Esophagus (tissue), 2 donors: ENCODE data around the gene B3GNT7. TPM values are rescaled to one million over a fixed set of nuclear protein-coding genes. Genes with fewer than 3 reads are reported as not detected.
"Not testable (repeated sequence)": the region's sequence is repeated elsewhere in the genome, so short reads cannot be mapped to it uniquely, and the experiment has no call there.

Experiments used
- H3K27ac ChIP-seq, 2 donors: one replicate each; pipeline ENCODE4 v1.5.1; 2013; ENCODE audit warnings: low read depth in 2 of 2, mild to moderate bottlenecking in 2 of 2, inconsistent platforms in 1 of 2, low read length in 1 of 2, moderate library complexity in 1 of 2
- H3K27me3 ChIP-seq, 2 donors: one replicate each; pipeline ENCODE4 v1.6.1; 2013; ENCODE audit warnings: low read length in 2 of 2, control low read depth in 1 of 2, mild to moderate bottlenecking in 1 of 2; ENCODE audit not compliant: insufficient read depth in 2 of 2, control insufficient read depth in 1 of 2
- H3K36me3 ChIP-seq, 2 donors: one replicate each; pipeline ENCODE4 v1.6.1; 2013; ENCODE audit warnings: low read length in 1 of 2; ENCODE audit not compliant: control insufficient read depth in 2 of 2, insufficient read depth in 2 of 2
- H3K4me1 ChIP-seq, 2 donors: one replicate each; pipeline ENCODE4 v1.6.1; 2013; ENCODE audit warnings: low read length in 1 of 2; ENCODE audit not compliant: control insufficient read depth in 2 of 2, insufficient read depth in 2 of 2
- H3K4me3 ChIP-seq, 2 donors: one replicate each; pipeline ENCODE4 v1.5.1; 2013; ENCODE audit warnings: low read length in 2 of 2, mild to moderate bottlenecking in 2 of 2, low read depth in 1 of 2, moderate library complexity in 1 of 2
- H3K9me3 ChIP-seq, 2 donors: one replicate each; pipeline ENCODE4 v1.6.1; 2013; ENCODE audit warnings: mild to moderate bottlenecking in 2 of 2, low read depth in 1 of 2, low read length in 1 of 2, moderate library complexity in 1 of 2; ENCODE audit not compliant: control insufficient read depth in 2 of 2, insufficient read depth in 1 of 2
- WGBS, 2 donors: extraction: QIAGEN DNeasy Blood & Tissue Kit; methylation state at CpG; one replicate each; pipeline ENCODE4 v1.1.7; 2013; 5-methylcytosine and 5-hydroxymethylcytosine counted together
- polyA plus RNA-seq, 2 donors: library from polyadenylated mRNA; stranded (reverse); fragments of 200-250 nt; gene quantifications; one replicate each; pipeline ENCODE4 v1.2.3, GENCODE V29; 2013
- donor health status: healthy with polysubstance abuse.
- donor health status: Bipolar disorder and iron deficiency.

Gene B3GNT7
- polyA plus RNA-seq, 2 donors = 1.6 to 1.9 TPM

GRCh38 chr2:231373786-231374349 is 21.6 kb upstream of the B3GNT7 start:
- no peaks in the 10 kb centered on the region for H3K4me1 ChIP-seq
- no peaks in the 10 kb centered on the region for H3K36me3 ChIP-seq
- H3K4me3 ChIP-seq = no peak overlapping the region
- H3K27me3 ChIP-seq = no peaks in the 10 kb centered on the region
- no peak overlapping the region for H3K27ac ChIP-seq
- WGBS, 2 donors = 84 to 85% methylated on average over 9 of the region's 9 CpGs
- H3K9me3 ChIP-seq = no peaks in the 10 kb centered on the region

GRCh38 chr2:231374771-231375170 is 20.7 kb upstream of the B3GNT7 start:
- Histone ChIP-seq H3K36me3 (no peaks in the 10 kb centered on the region), H3K9me3 (no peaks in the 10 kb centered on the region), H3K27ac (no peak overlapping the region), H3K4me3 (no peak overlapping the region), H3K4me1 (no peaks in the 10 kb centered on the region), H3K27me3 (no peaks in the 10 kb centered on the region)
- WGBS, 2 donors = 89 to 92% methylated on average over 2 of the region's 2 CpGs

DNA sequence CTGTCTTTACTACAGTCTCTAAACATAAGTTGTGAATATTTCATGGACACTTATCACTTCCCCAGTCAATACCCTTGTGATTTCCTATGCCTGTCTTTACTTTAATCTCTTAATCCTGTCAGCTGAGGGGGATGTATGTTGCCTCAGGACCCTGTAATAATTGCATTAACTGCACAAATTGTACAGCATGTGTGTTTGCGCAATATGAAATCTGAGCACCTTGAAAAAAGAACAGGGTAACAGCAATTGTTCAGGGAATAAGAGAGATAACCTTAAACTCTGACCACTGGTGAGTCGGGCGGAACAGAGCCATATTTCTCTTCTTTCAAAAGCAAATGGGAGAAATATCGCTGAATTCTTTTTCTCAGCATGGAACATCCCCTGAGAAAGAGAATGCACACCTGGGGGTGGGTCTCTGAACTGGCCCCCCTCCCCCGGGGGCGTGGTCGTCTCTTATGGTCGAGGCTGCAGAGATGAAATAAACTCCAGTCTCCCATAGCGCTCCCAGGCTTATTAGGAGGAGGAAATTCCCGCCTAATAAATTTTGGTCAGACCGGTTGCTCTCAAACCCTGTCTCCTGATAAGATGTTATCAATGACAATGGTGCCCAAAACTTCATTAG is 19.4 kb upstream of the B3GNT7 start:
- not testable (repeated sequence) for H3K27me3 ChIP-seq, H3K9me3 ChIP-seq, H3K36me3 ChIP-seq, H3K4me3 ChIP-seq, H3K27ac ChIP-seq, H3K4me1 ChIP-seq
- 50 to 59% methylated on average over 11 of the region's 11 CpGs for WGBS, 2 donors

DNA sequence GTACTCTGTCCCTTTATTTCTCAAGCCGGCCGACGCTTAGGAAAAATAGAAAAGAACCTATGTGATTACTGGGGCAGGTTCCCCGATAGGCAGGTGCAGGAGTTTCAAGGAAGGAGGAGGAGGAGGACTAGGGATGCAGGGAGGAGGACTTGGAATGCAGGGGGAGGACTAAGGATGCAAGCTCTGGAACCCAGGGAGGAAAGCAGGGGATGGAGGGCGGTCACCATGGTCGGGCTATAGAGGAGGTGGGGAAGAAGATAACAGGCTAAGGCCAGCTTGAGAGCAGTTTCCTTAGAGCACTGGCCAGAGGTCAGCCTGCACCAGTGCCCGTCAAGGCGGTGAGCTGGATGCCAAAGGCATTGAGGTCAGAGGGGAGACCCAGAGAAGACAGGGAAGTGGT is 18.7 kb upstream of the B3GNT7 start:
- 80 to 81% methylated on average over 8 of the region's 8 CpGs for WGBS, 2 donors
- Histone ChIP-seq H3K4me1 (no peaks in the 10 kb centered on the region), H3K27ac (no peak overlapping the region), H3K27me3 (no peaks in the 10 kb centered on the region), H3K36me3 (no peaks in the 10 kb centered on the region), H3K4me3 (no peak overlapping the region), H3K9me3 (no peaks in the 10 kb centered on the region)

DNA sequence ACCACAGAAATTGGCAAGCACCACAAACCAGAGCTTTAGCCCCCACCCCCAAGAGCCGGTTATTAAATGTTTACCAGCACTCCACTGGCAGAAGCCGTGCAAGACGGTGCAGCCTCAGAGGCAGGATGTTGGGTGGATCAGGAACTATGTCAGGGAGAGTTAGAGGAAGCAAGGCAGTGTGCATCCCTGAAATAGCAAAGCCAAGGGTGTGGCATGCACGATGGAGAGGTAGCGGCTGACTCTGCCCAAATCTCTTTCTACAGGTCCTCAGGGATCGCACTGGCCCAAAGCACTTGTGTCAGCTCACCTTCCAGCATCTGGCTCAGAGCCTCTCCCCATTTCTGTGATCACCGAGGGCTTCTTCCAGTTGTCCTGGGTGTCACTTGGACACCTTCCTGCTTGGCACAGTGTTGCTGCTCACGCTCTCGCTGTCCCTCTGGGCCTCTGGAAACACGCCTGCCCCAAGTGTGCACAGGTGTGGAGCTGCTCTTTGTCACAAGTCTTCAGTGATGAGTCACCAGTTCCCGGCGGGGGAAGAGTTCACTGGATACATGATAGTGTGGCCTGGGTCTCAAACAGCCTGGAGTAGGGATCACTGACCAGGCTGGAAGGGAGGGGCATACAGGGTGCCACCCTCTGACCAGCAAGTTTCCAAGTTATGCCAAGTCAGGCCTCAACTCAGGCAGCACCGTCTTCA is 17.3 kb upstream of the B3GNT7 start:
- Histone ChIP-seq H3K4me1 (no peaks in the 10 kb centered on the region), H3K27ac (no peak overlapping the region), H3K9me3 (peaks cover 0 to 3% of the 10 kb centered on the region in 2 donors), H3K4me3 (no peak overlapping the region), H3K27me3 (no peaks in the 10 kb centered on the region), H3K36me3 (no peaks in the 10 kb centered on the region)
- WGBS, 2 donors = 49 to 56% methylated on average over 13 of the region's 13 CpGs

- no peaks in the 10 kb centered on the region for H3K4me1 ChIP-seq
- no peaks in the 10 kb centered on the region for H3K27me3 ChIP-seq
- H3K36me3 ChIP-seq = no peaks in the 10 kb centered on the region
- H3K9me3 ChIP-seq = peaks cover 0 to 8% of the 10 kb centered on the region in 2 donors
- 84% methylated on average over 21 of the region's 21 CpGs for WGBS, 2 donors
- no peak overlapping the region for H3K4me3 ChIP-seq
- no peak overlapping the region for H3K27ac ChIP-seq
Measured at GRCh38 chr2:231379266-231380215, 16.0 kb upstream of the B3GNT7 start.

- Histone ChIP-seq H3K36me3 (no peaks in the 10 kb centered on the region), H3K9me3 (peaks cover 0 to 8% of the 10 kb centered on the region in 2 donors), H3K4me1 (no peaks in the 10 kb centered on the region), H3K27ac (no peak overlapping the region), H3K27me3 (no peaks in the 10 kb centered on the region), H3K4me3 (no peak overlapping the region)
- WGBS, 2 donors = 89 to 96% methylated on average over 10 of the region's 10 CpGs
Measured at GRCh38 chr2:231380307-231380706, 15.2 kb upstream of the B3GNT7 start.

GRCh38 chr2:231380991-231381847 is 14.3 kb upstream of the B3GNT7 start:
- Histone ChIP-seq H3K9me3 (peaks cover 0 to 8% of the 10 kb centered on the region in 2 donors), H3K27ac (no peak overlapping the region), H3K27me3 (no peaks in the 10 kb centered on the region), H3K4me1 (no peaks in the 10 kb centered on the region), H3K36me3 (no peaks in the 10 kb centered on the region), H3K4me3 (no peak overlapping the region)
- 90% methylated on average over 5 of the region's 5 CpGs for WGBS, 2 donors

GRCh38 chr2:231382116-231382515 is 13.4 kb upstream of the B3GNT7 start:
- Histone ChIP-seq H3K4me1 (no peaks in the 10 kb centered on the region), H3K9me3 (peaks cover 0 to 8% of the 10 kb centered on the region in 2 donors), H3K36me3 (no peaks in the 10 kb centered on the region), H3K4me3 (no peak overlapping the region), H3K27me3 (no peaks in the 10 kb centered on the region), H3K27ac (no peak overlapping the region)
- WGBS, 2 donors = 87 to 89% methylated on average over 8 of the region's 8 CpGs
